ENCODE results near the gene POU4F1.

Gene POU4F1

GRCh38 chr13:78589206-78589605, 14.1 kb downstream of the POU4F1 start:
- DNase-seq, result no peak

DNA sequence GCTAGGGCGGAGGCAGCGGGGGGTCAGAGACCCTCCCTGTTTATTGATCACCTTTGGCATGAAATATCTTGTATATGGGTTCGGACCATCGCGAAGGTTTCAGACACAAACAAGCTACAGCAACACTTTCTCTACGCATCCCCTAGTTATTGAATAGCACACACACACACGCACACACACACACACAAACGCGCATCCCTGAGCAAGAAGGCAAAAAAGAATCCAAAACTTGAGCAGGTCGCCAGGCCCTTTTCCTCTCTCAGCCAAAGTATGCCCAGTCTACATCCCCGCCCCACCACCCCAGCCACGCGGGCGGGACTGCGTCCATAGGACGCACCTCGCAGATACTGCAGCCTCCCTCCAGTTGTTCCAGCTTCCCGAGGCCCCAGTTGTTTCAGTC, 16.0 kb downstream of the POU4F1 start:
- DNase-seq, result no peak

DNA sequence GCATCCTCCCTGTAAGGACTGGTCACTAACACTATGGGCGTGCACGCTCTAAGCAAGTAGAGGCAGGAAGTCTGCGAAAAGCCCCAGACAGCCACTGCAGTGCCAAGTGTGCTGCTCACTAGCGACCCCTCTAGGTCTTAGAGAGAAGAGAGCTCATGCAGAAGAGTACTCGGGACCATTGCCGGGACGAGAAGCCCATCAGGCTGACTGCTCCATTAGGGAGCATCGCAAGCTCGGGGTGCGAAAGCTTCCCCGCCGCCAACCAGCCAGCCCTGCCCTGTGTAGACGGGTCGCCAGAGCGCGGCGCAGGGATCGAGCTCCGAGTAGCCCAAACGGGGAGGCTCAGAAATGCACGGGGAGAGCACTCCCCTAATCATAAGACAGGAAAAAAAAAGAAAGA, 16.6 kb downstream of the POU4F1 start:
- no peak for DNase-seq

- DNase-seq, result no peak
These were observed 27.1 kb downstream of the POU4F1 start for GRCh38 chr13:78576261-78576660.

DNA sequence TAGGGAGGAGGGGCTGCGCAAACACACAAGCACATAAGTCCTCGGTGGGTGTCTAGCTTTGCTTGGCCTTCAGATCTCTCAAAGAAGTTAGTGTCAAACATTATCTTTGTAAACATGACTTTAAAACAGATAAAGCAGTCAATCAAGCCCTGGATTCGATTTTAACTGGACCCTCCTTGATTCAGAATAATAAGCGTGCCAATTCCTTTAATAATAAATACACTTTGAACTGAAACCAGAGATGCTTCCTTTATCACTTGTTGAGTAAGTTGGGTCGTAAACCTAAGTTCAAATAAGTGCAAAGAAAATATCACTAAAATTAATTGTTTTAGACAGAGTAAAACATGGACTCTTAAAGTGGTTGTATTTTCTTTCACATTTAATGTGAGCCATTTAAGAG, 30.9 kb downstream of the POU4F1 start:
- no peak for DNase-seq

DNA sequence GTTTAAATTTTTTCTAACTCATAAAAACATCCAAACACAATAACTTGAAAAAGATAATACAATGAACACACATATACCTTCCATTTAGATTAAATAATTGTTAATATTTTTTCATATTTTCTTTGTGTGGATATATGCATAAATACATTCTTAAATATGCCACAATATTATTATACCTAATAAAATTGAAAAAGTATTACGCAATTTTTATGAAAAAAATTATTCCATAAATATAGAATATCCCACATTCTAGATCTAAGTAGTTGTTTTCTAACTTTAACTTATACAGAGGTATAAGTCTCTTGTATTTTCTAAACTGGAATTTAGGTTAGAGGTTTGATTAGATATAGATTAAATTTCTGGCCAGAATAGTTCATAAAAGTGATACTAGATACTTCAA, 34.3 kb downstream of the POU4F1 start:
- no peak for DNase-seq

DNA sequence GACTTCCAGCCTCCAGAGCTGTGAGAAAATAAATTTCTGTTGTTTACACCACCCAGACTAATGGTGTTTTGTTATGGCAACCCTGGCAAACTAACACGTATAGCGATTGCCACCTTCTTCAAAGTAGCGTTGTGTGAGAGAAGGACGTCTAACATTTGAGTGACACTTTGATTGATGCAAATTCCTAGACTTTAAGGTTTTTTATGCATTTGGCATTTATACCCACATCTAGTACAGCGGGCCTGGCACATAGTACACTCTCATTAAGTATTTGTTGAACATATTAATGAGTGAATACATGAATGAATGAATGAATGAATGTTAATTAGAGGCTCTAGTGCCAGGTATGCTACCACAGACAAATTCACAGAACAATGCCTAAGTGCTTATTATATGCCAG, 36.7 kb downstream of the POU4F1 start:
- no peak for DNase-seq

GRCh38 chr13:78562237-78562889, 41.0 kb downstream of the POU4F1 start:
- DNase-seq, result no peak

All from cerebellar nuclear complex (tissue), 1 donor.